Naive thymus-derived CD4-positive, alpha-beta T cell (primary cell): ENCODE measurements around the gene GOSR2. TPM values are rescaled to one million over a fixed set of nuclear protein-coding genes. Genes with fewer than 3 reads are reported as not detected.
"Not testable (repeated sequence)": the region's sequence is repeated elsewhere in the genome, so short reads cannot be mapped to it uniquely, and the experiment has no call there.

Source experiments
- ATAC-seq: fragments of 150-1000 bp; cut with Tn5 transposase; 2 replicates; pipeline ENCODE4 v1.10.0; 2021; ENCODE audit warnings: mild to moderate bottlenecking, moderate library complexity
- CTCF ChIA-PET: fragments of 350-600 bp; sonication (Branson Sonifier 250); formaldehyde crosslinking; loops from one replicate; lab custom pipeline; 2021; ENCODE audit warnings: antibody characterized with exemption; lab: Charles Lee
- POLR2A ChIA-PET: fragments of 350-600 bp; sonication (Branson Sonifier 250); formaldehyde crosslinking; loops from one replicate; lab custom pipeline; 2021; ENCODE audit warnings: antibody characterized with exemption, inconsistent platforms; lab: Charles Lee
- DNase-seq, 9 donors: peaks; one replicate each; pipeline versions ENCODE4 v3.0.0 to v3.0.0-alpha.2; 2020 to 2022; ENCODE audit warnings: mixed read lengths in 1 of 9
- H3K27ac ChIP-seq: one replicate; pipeline ENCODE4 v1.7.0; 2013; ENCODE audit warnings: mild to moderate bottlenecking, low read depth, low read length, moderate library complexity
- H3K27me3 ChIP-seq, 2 donors: one replicate each; pipeline ENCODE4 v1.7.0; 2013; ENCODE audit warnings: low read length in 2 of 2, mild to moderate bottlenecking in 2 of 2, moderate library complexity in 2 of 2; ENCODE audit not compliant: control insufficient read depth in 2 of 2, insufficient read depth in 2 of 2
- H3K36me3 ChIP-seq, 3 experiments: 1 replicate in 2 of 3; 2 replicates in 1 of 3; pipeline ENCODE4 v1.7.0; 2013; ENCODE audit warnings: low read length in 3 of 3, mild to moderate bottlenecking in 3 of 3, moderate library complexity in 1 of 3; ENCODE audit not compliant: insufficient read depth in 3 of 3, control insufficient read depth in 2 of 3
- H3K4me1 ChIP-seq, 2 donors: one replicate each; pipeline ENCODE4 v1.7.0; 2013; ENCODE audit warnings: low read length in 2 of 2, mild to moderate bottlenecking in 2 of 2, moderate library complexity in 1 of 2; ENCODE audit not compliant: control insufficient read depth in 2 of 2, insufficient read depth in 2 of 2
- H3K4me3 ChIP-seq: 2 replicates; pipeline ENCODE4 v1.7.0; 2013; ENCODE audit warnings: mild to moderate bottlenecking, low read length
- H3K9me3 ChIP-seq, 3 experiments: 1 replicate in 2 of 3; 2 replicates in 1 of 3; pipeline ENCODE4 v1.7.0; 2013; ENCODE audit warnings: low read length in 3 of 3; ENCODE audit not compliant: control insufficient read depth in 2 of 3
- H3K27ac Mint-ChIP-seq, 9 donors: one replicate each; pipeline ENCODE4 v1.8.0; 2020 to 2022; ENCODE audit warnings: mixed read lengths in 9 of 9, mild to moderate bottlenecking in 8 of 9, moderate library complexity in 5 of 9, inconsistent platforms in 2 of 9
- H3K27me3 Mint-ChIP-seq, 5 donors: one replicate each; pipeline ENCODE4 v1.8.0; 2021 to 2022; ENCODE audit warnings: mixed read lengths in 5 of 5, mild to moderate bottlenecking in 1 of 5
- H3K36me3 Mint-ChIP-seq, 5 donors: one replicate each; pipeline ENCODE4 v1.8.0; 2020 to 2022; ENCODE audit warnings: mixed read lengths in 5 of 5, mild to moderate bottlenecking in 3 of 5, inconsistent platforms in 1 of 5
- H3K4me1 Mint-ChIP-seq, 7 donors: one replicate each; pipeline ENCODE4 v1.8.0; 2020 to 2022; ENCODE audit warnings: mixed read lengths in 7 of 7, mild to moderate bottlenecking in 3 of 7, inconsistent platforms in 1 of 7
- H3K4me3 Mint-ChIP-seq, 10 donors: one replicate each; pipeline ENCODE4 v1.8.0; 2020 to 2022; ENCODE audit warnings: mild to moderate bottlenecking in 10 of 10, mixed read lengths in 10 of 10, moderate library complexity in 6 of 10, inconsistent platforms in 2 of 10
- H3K9me3 Mint-ChIP-seq, 11 donors: one replicate each; pipeline ENCODE4 v1.8.0; 2020 to 2022; ENCODE audit warnings: mixed read lengths in 11 of 11, mild to moderate bottlenecking in 4 of 11, inconsistent platforms in 1 of 11, moderate library complexity in 1 of 11
- intact Hi-C, 2 donors: fragments of 100-400 bp; cut with micrococcal nuclease; formaldehyde crosslinking; loops; one replicate each; pipeline ENCODE4 v1.15.1; 2023
- polyA plus RNA-seq, 2 donors: library from polyadenylated mRNA; unstranded; fragments of 300-500 nt; fragmentation: Illumina TruSeq; gene quantifications; one replicate each; pipeline ENCODE4 v1.2.3, GENCODE V29; 2021
- total RNA-seq, 6 experiments: library from RNA in 5 of 6; stranded (reverse) in 5 of 6; gene quantifications; 1 replicate in 5 of 6; 2 replicates in 1 of 6; pipeline ENCODE4 v1.2.3 and lab custom pipeline; 2021 to 2026

The GOSR2 gene
- total and polyA plus RNA-seq, 7 experiments from 2014 or later = 44.5 to 95.5 (median 70.2) TPM

- peaks cover 0 to 2% (median 0%) of the 10 kb centered on the region in 11 donors for H3K9me3 Mint-ChIP-seq
- ATAC-seq (no peak), DNase-seq (no peak)
- ChIA-PET POLR2A (no interaction called here), CTCF (no interaction called here)
- no peak overlapping the region for H3K27ac Mint-ChIP-seq
- no peak overlapping the region for H3K4me3 Mint-ChIP-seq
- no peak overlapping the region for H3K27ac ChIP-seq
- intact Hi-C loops = no loop called here
- no peak overlapping the region for H3K4me3 ChIP-seq
- peaks cover 25 to 40% (median 34%) of the 10 kb centered on the region in 5 donors for H3K27me3 Mint-ChIP-seq
- H3K27me3 ChIP-seq = peaks cover 0 to 5% of the 10 kb centered on the region in 2 donors
- peaks cover 7 to 22% (median 15%) of the 10 kb centered on the region in 7 donors for H3K4me1 Mint-ChIP-seq
- H3K9me3 ChIP-seq = no peaks in the 10 kb centered on the region
- H3K4me1 ChIP-seq = peaks cover 4 to 6% of the 10 kb centered on the region in 2 donors
- H3K36me3 ChIP-seq = no peaks in the 10 kb centered on the region
- H3K36me3 Mint-ChIP-seq = peaks cover 0 to 15% (median 5%) of the 10 kb centered on the region in 5 donors
Measured at GRCh38 chr17:46982577-46982976, 59.6 kb downstream of the GOSR2 start.

GRCh38 chr17:46983782-46984181, 60.8 kb downstream of the GOSR2 start:
- Mint-ChIP-seq H3K4me3 (no peak overlapping the region), H3K36me3 (peaks cover 0 to 23% (median 5%) of the 10 kb centered on the region in 5 donors), H3K27ac (no peak overlapping the region), H3K9me3 (peaks cover 0 to 2% (median 0%) of the 10 kb centered on the region in 11 donors), H3K27me3 (peaks cover 18 to 33% (median 29%) of the 10 kb centered on the region in 5 donors), H3K4me1 (peaks cover 0 to 14% (median 8%) of the 10 kb centered on the region in 7 donors)
- ATAC-seq = no peak
- Histone ChIP-seq H3K36me3 (no peaks in the 10 kb centered on the region), H3K27me3 (no peaks in the 10 kb centered on the region), H3K27ac (no peak overlapping the region), H3K9me3 (no peaks in the 10 kb centered on the region), H3K4me1 (no peaks in the 10 kb centered on the region), H3K4me3 (no peak overlapping the region)
- CTCF ChIA-PET = no interaction called here
- intact Hi-C loops = no loop called here
- no peak for DNase-seq
- POLR2A ChIA-PET = interaction anchor here (0.7 kb wide), 1 partner anchor 951 kb away, joined by 3 read pairs; no protein-coding TSS in a partner anchor

- Histone ChIP-seq H3K27ac (no peak overlapping the region), H3K4me1 (no peaks in the 10 kb centered on the region), H3K36me3 (no peaks in the 10 kb centered on the region), H3K27me3 (no peaks in the 10 kb centered on the region), H3K4me3 (no peak overlapping the region), H3K9me3 (no peaks in the 10 kb centered on the region)
- POLR2A ChIA-PET = interaction anchor here (0.7 kb wide), 1 partner anchor 951 kb away, joined by 3 read pairs; no protein-coding TSS in a partner anchor
- H3K36me3 Mint-ChIP-seq = peaks cover 0 to 23% (median 5%) of the 10 kb centered on the region in 5 donors
- peaks cover 18 to 32% (median 29%) of the 10 kb centered on the region in 5 donors for H3K27me3 Mint-ChIP-seq
- no peak overlapping the region for H3K4me3 Mint-ChIP-seq
- H3K27ac Mint-ChIP-seq = no peak overlapping the region
- ATAC-seq (no peak), DNase-seq (no peak)
- peaks cover 0 to 2% (median 0%) of the 10 kb centered on the region in 11 donors for H3K9me3 Mint-ChIP-seq
- CTCF ChIA-PET = no interaction called here
- intact Hi-C loops = no loop called here
- peaks cover 0 to 14% (median 8%) of the 10 kb centered on the region in 7 donors for H3K4me1 Mint-ChIP-seq
Measured at GRCh38 chr17:46984341-46984740, 61.4 kb downstream of the GOSR2 start.

- intact Hi-C loops = no loop called here
- CTCF ChIA-PET = no interaction called here
Measured at GRCh38 chr17:46984892-46985291, 61.9 kb downstream of the GOSR2 start.

GRCh38 chr17:46986366-46986765, 63.4 kb downstream of the GOSR2 start:
- Histone ChIP-seq H3K4me3 (no peak overlapping the region), H3K4me1 (no peaks in the 10 kb centered on the region), H3K9me3 (no peaks in the 10 kb centered on the region), H3K27me3 (no peaks in the 10 kb centered on the region), H3K27ac (no peak overlapping the region), H3K36me3 (no peaks in the 10 kb centered on the region)
- peaks cover 0 to 2% (median 0%) of the 10 kb centered on the region in 11 donors for H3K9me3 Mint-ChIP-seq
- peaks cover under 1 to 16% (median 13%) of the 10 kb centered on the region in 5 donors for H3K27me3 Mint-ChIP-seq
- intact Hi-C loops = no loop called here
- ATAC-seq = no peak
- no peaks in the 10 kb centered on the region for H3K4me1 Mint-ChIP-seq
- ChIA-PET CTCF (interaction anchor here (0.7 kb wide), 1 partner anchor 27 kb away, joined by 3 read pairs; no protein-coding TSS in a partner anchor), POLR2A (no interaction called here)
- H3K36me3 Mint-ChIP-seq = peaks cover 0 to 23% (median 5%) of the 10 kb centered on the region in 5 donors
- no peak overlapping the region for H3K27ac Mint-ChIP-seq
- no peak for DNase-seq
- H3K4me3 Mint-ChIP-seq = no peak overlapping the region

More at GRCh38 chr17:46984892-46985291, 61.9 kb downstream of the GOSR2 start:
- peaks cover 0 to 2% (median 0%) of the 10 kb centered on the region in 11 donors for H3K9me3 Mint-ChIP-seq
- peaks cover 13 to 26% (median 25%) of the 10 kb centered on the region in 5 donors for H3K27me3 Mint-ChIP-seq
- Histone ChIP-seq H3K4me3 (no peak overlapping the region), H3K27me3 (no peaks in the 10 kb centered on the region), H3K27ac (no peak overlapping the region), H3K9me3 (no peaks in the 10 kb centered on the region), H3K36me3 (no peaks in the 10 kb centered on the region), H3K4me1 (no peaks in the 10 kb centered on the region)
- H3K36me3 Mint-ChIP-seq = peaks cover 0 to 23% (median 5%) of the 10 kb centered on the region in 5 donors
- POLR2A ChIA-PET = no interaction called here
- H3K4me3 Mint-ChIP-seq = no peak overlapping the region
- peaks cover 0 to 8% (median 5%) of the 10 kb centered on the region in 7 donors for H3K4me1 Mint-ChIP-seq
- ATAC-seq (no peak), DNase-seq (no peak)
- H3K27ac Mint-ChIP-seq = no peak overlapping the region

GRCh38 chr17:46987927-46988326, 65.0 kb downstream of the GOSR2 start:
- DNase-seq, H3K27ac ChIP-seq, H3K4me3 ChIP-seq, H3K4me1 ChIP-seq, ATAC-seq, intact Hi-C loops, H3K27ac Mint-ChIP-seq, H3K36me3 ChIP-seq, POLR2A ChIA-PET, CTCF ChIA-PET, H3K27me3 ChIP-seq, H3K4me1 Mint-ChIP-seq, H3K4me3 Mint-ChIP-seq, H3K9me3 Mint-ChIP-seq, H3K9me3 ChIP-seq: not testable (repeated sequence)
- Mint-ChIP-seq H3K36me3 (peaks cover 0 to 17% (median 5%) of the 10 kb centered on the region in 5 donors), H3K27me3 (peaks cover 0 to 15% (median 5%) of the 10 kb centered on the region in 5 donors)
